Body of pancreas (tissue), 4 donors: Measurements from ENCODE around the gene KRTAP5-3. TPM values are rescaled to one million over a fixed set of nuclear protein-coding genes. Genes with fewer than 3 reads are reported as not detected.

Source experiments
- ATAC-seq: fragments of 150-250 bp; one replicate; pipeline ENCODE4 v1.9.1; 2016
- DNase-seq, 4 donors: peaks; one replicate each; pipeline ENCODE4 v3.0.0-alpha.2; 2019
- H3K27ac ChIP-seq, 4 donors: fragments of 200-600 bp; sonication (generic); 1 replicate in 3 of 4; 2 replicates in 1 of 4; pipeline versions ENCODE4 v1.5.1 to v1.6.1; 2016 to 2019; ENCODE audit warnings: mild to moderate bottlenecking in 1 of 4, mixed read lengths in 1 of 4, moderate library complexity in 1 of 4
- H3K27me3 ChIP-seq, 2 donors: fragments of 200-600 bp; sonication (generic); one replicate each; pipeline ENCODE4 v1.6.0; 2016; ENCODE audit warnings: mild to moderate bottlenecking in 1 of 2
- H3K36me3 ChIP-seq, 2 donors: fragments of 200-600 bp; sonication (generic); replicated peaks in 1 of 2; 2 replicates each; pipeline ENCODE4 v1.5.1; 2016; ENCODE audit warnings: low read depth in 2 of 2; ENCODE audit not compliant: insufficient read depth in 1 of 2
- H3K4me1 ChIP-seq: fragments of 200-600 bp; sonication (generic); one replicate; pipeline ENCODE4 v1.6.0; 2016
- H3K4me3 ChIP-seq, 2 donors: fragments of 200-600 bp; sonication (generic); 1 replicate in 1 of 2; 2 replicates in 1 of 2; pipeline ENCODE4 v1.5.1; 2016 to 2019
- H3K9me3 ChIP-seq, 3 donors: fragments of 200-600 bp; sonication (generic); 1 replicate in 2 of 3; 2 replicates in 1 of 3; pipeline ENCODE4 v1.5.1; 2016
- CTCF ChIP-seq, 7 experiments: fragments of 450-650 bp in 4 of 7; fragments of 200-600 bp in 3 of 7; sonication (generic) in 3 of 7; IDR thresholded peaks; one replicate each; pipeline ENCODE4 v1.5.1; 2016 to 2019; ENCODE audit warnings: antibody characterized with exemption in 7 of 7
- POLR2A ChIP-seq, 3 donors: fragments of 450-650 bp; IDR thresholded peaks; one replicate each; pipeline ENCODE4 v1.6.1; 2016; ENCODE audit warnings: antibody characterized with exemption in 3 of 3, mild to moderate bottlenecking in 2 of 3
- WGBS, 2 donors: methylation state at CpG; one replicate each; pipeline ENCODE4 v1.1.5; 2017; 5-methylcytosine and 5-hydroxymethylcytosine counted together
- intact Hi-C: fragments of 100-400 bp; cut with DNase I; formaldehyde crosslinking; loops from one replicate; pipeline ENCODE4 v1.15.1; 2023
- total RNA-seq, 2 donors: library from RNA; depleted of rRNA; stranded (reverse); fragments of >200 nt; gene quantifications; one replicate each; pipeline ENCODE4 v1.1.0, GENCODE V29; 2016

Gene KRTAP5-3
- total RNA-seq, 2 donors from 2014 or later, result not detected

- no peaks in the 10 kb centered on the region for H3K9me3 ChIP-seq
- no peak for TF ChIP-seq POLR2A (IDR thresholded peaks at IDR 0.05)
- TF ChIP-seq CTCF (IDR thresholded peaks at IDR 0.05), result no peak
- DNase-seq (peak in 2 of 4 donors; percentile 14 to 27), ATAC-seq (no peak)
- H3K27ac ChIP-seq, result no peak overlapping the region
- 57 to 66% methylated on average over 12 to 13 of the region's 13 CpGs for WGBS, 2 donors
- H3K4me1 ChIP-seq, result peaks cover 76% of the 10 kb centered on the region
- intact Hi-C loops, result no loop called here
- peaks cover 0 to 2% of the 10 kb centered on the region in 2 donors for H3K36me3 ChIP-seq
- no peaks in the 10 kb centered on the region for H3K27me3 ChIP-seq
- no peak overlapping the region for H3K4me3 ChIP-seq
These were observed 41.1 kb downstream of the KRTAP5-3 start for GRCh38 chr11:1567052-1567720.

- H3K36me3 ChIP-seq, result peaks cover 0 to 2% of the 10 kb centered on the region in 2 donors
- intact Hi-C loops, result no loop called here
- H3K4me3 ChIP-seq, result no peak overlapping the region
- no peaks in the 10 kb centered on the region for H3K27me3 ChIP-seq
- DNase-seq (peak in 1 of 4 donors; percentile 13), ATAC-seq (no peak)
- H3K27ac ChIP-seq, result no peak overlapping the region
- 0 to 76% methylated on average over 1 to 18 of the region's 20 CpGs for whole genome bisulfite sequencing, 2 donors
- no peaks in the 10 kb centered on the region for H3K9me3 ChIP-seq
- H3K4me1 ChIP-seq, result peaks cover 76% of the 10 kb centered on the region
- TF ChIP-seq CTCF (IDR thresholded peaks at IDR 0.05) (no peak), POLR2A (IDR thresholded peaks at IDR 0.05) (no peak)
These were observed 41.7 kb downstream of the KRTAP5-3 start for GRCh38 chr11:1566381-1567051.

DNA sequence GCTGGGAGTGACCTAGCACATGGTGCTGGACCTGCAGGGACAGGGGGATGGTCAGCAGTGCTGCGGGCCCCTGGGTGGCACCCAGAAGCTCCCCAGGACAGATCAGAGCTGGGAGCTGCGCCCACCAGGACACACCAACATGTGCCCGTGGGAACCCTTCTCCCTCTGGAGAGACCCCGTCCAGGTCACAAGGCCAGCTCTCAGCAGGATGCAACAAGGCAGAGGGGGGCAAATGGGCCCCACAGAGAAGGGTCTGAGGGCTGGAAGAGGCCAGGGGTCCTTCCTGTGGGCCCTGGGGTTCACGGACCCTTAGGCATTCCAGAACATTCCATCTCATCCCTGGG is 42.4 kb downstream of the KRTAP5-3 start:
- Histone ChIP-seq H3K36me3 (peaks cover 0 to 2% of the 10 kb centered on the region in 2 donors), H3K27ac (peak overlapping the region in 1 of 4 donors; percentile 75), H3K27me3 (no peaks in the 10 kb centered on the region), H3K4me1 (peaks cover 76% of the 10 kb centered on the region), H3K4me3 (no peak overlapping the region), H3K9me3 (no peaks in the 10 kb centered on the region)
- no peak for TF ChIP-seq CTCF (IDR thresholded peaks at IDR 0.05)
- TF ChIP-seq POLR2A (IDR thresholded peaks at IDR 0.05), result no peak
- ATAC-seq, result no peak
- intact Hi-C loops, result no loop called here
- WGBS, 2 donors, result 88 to 100% methylated on average over 1 to 4 of the region's 5 CpGs
- DNase-seq, result no peak

- peak; percentile 6 for ATAC-seq
- H3K9me3 ChIP-seq, result no peaks in the 10 kb centered on the region
- 78 to 90% methylated on average over 14 to 27 of the region's 28 CpGs for WGBS, 2 donors
These were observed 42.9 kb downstream of the KRTAP5-3 start for GRCh38 chr11:1565173-1565903.

More at GRCh38 chr11:1565173-1565903, 42.9 kb downstream of the KRTAP5-3 start:
- Histone ChIP-seq H3K27me3 (no peaks in the 10 kb centered on the region), H3K36me3 (peaks cover 0 to 2% of the 10 kb centered on the region in 2 donors), H3K4me3 (no peak overlapping the region), H3K27ac (peak overlapping the region; percentile 50 to 90 (median 72)), H3K4me1 (peaks cover 76% of the 10 kb centered on the region)
- peak in 2 of 4 donors; percentile 51 to 71 for DNase-seq
- TF ChIP-seq POLR2A (IDR thresholded peaks at IDR 0.05) (no peak), CTCF (IDR thresholded peaks at IDR 0.05) (no peak)
- intact Hi-C loops, result no loop called here
